ENCODE results near the gene MAP3K3.
A peak's percentile ranks its signal among the peaks of the same experiment; 100 is the strongest.

MAP3K3 gene

DNA sequence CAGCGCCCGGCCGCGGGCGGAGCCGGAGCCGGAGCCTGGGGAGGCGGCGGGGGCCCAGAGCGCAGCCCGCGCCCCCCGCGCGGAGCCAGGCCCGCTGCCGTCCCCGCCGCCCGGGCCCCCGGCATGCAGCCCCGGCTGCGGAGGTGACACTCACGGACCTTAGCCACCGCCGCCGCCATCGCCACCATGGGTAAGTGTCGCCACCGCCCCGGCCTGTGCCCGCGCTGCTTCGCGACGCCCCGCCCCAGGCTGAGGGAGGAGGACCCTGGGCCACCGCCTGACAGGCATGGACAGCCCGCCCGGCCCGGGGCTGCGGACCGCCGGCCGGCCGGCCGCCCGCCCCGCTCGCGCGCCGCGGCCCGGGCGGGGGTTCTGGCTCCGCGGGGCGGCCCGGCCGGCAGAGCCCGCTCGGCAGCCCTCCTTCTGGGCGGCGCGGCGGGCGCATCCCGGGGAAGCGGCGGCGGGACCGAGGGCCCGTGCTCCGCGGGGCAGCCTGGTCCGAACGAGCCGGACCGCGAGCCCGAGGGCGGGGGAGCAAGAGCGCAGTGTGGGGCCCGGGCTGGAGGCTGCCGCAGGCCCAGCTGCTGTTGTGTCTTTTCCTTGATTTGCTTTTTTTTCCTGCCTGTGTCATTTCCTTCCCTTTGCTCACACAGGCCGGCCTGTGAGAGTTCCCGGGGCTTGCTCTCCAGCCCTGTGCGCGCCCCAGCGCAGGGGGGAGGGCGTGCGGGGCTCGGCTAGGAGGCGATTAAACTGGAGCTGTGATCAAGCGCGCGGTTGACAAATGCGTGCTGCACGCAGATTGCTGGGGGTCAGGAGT is 565 bp downstream of the MAP3K3 start:
- DNase-seq: peak; percentile 47 to 48

DNA sequence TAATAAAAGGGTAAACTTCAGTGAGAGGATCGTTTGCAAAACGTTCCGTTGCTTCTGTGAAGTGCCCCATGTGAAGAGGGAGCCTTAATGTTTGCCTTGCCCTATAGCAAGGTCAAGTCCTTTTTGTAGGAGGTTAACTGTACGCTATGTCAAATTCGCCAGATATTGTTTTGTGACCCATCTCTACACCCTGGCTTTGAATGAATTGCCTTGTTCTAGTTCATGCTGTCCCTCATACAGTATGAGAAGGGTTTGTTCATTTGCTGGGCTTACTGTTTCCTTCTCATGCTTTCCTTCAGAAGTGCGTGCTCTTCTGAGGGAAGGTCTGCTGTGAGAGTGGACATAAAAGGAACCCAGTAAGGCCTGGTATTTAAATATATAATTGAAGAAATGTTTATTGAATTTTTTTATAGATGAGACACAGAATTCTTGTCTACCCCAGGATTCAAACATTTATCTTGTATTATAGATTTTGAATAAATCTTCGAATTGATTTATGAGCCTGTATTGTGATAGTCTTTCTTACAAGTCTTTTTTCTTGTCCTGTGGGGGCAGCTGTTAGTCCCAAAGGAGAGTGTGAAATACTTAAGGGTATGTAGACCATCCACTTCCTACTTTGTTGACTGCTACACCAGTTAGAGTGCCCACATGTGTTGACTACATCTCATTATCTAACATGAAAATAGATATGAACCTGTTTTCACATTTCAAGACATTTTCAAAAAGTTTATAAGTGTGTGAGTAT is 1.7 kb downstream of the MAP3K3 start:
- no peak for DNase-seq

GRCh38 chr17:63624531-63624880 is 2.3 kb downstream of the MAP3K3 start:
- no peak for DNase-seq

DNA sequence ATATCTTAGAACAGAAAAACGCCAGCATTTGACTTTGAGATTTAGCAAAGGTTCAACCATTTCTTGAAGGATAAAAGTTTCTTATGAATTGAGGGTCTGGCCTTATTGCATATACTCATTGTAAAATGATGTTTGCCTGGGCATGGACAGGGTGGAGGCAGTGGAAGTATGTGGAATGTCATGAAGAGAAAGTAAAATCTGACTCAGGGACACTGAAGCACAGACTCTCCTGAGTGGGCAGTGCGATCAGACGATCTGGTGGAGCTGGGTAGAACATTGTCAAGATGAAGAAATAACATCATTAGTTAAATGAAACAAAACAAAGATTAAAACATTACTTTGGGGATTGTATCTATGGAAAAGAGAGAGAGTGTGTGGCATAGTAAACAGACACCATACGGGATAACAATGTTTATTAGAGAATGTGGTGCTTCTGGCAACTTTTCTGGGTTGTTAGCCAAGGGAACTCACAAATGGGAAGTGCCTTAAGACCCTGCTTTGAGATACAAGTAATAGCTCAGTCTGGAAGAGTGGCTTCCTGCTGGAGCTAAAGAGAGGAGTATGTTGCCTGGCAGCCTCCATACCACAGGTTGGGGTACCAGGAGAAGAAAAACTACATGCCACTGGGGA is 4.4 kb downstream of the MAP3K3 start:
- DNase-seq: no peak

DNA sequence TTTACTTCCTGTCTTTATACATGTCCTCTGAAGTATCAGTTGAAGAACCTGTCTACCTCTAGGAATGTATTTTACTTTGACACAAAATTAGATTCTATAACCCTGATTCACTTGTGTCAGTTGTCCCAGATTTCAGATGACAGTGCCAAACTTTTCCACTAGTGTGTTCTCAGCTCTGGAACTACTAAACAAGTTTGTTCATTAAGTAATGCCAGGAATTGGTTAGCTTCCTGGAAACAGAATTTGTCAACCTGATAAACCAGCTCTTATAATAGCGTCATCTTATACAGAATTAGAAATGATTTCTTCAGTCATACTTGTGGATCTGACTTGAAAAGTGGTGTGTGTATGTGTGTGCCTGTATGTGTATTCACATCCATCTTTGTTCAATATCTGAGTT is 7.4 kb downstream of the MAP3K3 start:
- no peak for DNase-seq

DNA sequence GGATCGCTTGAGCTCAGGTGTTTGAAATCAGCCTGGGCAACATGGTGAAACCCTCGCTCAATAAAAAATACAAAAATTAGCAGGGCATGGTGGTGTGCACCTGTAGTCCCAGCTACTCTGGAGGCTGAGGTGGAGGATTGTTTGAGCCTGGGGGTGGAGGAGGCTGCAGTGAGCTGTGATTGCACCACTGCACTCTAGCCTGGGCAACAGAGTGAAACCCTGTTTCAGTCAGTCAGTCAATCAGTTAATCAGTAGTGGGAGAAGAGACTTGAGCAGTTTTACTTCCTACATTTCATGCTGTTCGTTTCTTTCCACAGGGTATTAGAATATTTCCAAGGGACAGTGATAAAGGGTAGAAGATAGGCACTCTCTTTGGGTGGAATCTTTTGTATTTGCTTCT is 8.8 kb downstream of the MAP3K3 start:
- DNase-seq: no peak

DNA sequence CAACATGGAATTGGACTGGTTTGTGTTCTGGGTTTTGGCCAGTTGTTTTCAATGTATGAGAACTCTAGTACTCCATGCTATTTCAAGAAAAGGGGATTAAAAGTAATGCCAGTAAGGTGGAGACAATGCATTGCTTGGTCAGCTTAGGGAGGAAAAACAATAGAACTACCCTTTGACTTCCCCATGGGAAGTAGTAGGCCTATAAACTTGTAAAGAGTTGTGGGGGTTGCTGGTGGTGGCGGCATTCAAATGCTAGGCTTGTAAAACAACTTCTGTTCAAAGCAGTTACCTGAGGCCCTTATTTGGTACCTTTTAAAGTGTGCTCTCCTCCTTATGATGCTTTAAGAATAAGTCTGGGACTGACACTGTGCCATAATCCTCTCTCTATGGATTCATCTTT is 9.4 kb downstream of the MAP3K3 start:
- DNase-seq: no peak

DNA sequence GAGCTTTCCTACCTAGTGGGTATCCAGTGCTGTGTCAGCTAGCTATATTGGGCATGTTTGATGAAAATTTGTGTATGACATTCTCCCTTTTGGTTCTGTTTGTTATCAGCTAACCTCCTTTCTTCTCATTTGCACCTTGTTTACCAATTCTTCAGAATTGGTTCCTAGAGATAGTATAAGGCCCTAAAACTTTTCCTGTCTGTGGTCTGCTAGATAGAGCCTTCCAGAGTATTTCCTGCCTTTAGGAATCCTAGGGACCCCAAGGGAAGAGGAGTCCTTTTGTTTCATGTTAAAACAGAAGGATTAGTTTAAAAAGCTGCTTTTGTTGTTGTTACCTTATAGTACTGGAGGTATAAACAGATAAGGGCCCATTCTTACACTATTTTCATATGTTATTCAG is 11.5 kb downstream of the MAP3K3 start:
- DNase-seq: no peak

DNA sequence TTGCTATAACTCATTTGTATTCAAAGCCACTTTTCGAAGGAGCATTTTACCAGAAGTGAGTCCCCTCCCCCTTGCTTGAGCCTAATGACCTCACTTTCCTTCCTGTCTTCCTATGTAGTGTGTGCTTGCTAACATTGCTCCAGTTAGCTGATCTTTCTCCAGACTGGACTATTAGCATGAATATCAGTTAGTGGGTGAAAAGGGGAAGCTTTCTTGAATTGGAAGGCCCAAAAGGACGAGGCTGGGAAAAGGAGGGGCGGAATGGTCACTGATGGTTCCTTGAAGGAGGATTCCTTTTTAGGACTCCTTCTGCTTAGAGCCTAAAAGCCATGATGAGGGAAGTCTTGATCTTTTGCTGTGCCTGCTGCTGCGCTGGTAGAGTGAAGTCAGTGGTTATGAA is 11.9 kb downstream of the MAP3K3 start:
- DNase-seq: no peak

GRCh38 chr17:63634816-63635215 is 12.6 kb downstream of the MAP3K3 start:
- DNase-seq: no peak

- DNase-seq: no peak
Observed at GRCh38 chr17:63635290-63635689, 13.1 kb downstream of the MAP3K3 start.

- no peak for DNase-seq
Observed at GRCh38 chr17:63635787-63636186, 13.6 kb downstream of the MAP3K3 start.

- DNase-seq: no peak
Observed at GRCh38 chr17:63639125-63639524, 16.9 kb downstream of the MAP3K3 start.

DNA sequence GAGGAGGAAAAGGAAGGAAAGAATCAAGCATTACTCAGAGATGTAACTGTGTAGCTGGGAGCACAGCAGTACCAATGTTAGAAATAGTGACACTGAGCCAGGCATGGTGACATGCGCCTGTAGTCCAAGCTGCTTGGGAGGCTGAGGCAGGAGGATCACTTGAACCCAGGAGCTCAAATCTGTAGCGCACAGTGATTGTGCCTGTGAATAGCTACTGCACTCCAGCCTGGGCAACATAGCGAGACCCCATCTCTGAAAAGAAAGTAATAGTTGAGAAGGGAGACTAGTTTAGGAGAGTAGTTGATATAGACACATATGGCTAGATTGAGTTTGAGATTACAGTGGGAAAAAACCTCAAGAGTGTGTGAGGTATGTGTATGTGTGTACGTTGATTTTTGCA is 17.8 kb downstream of the MAP3K3 start:
- DNase-seq: no peak

- no peak for DNase-seq
Observed at GRCh38 chr17:63641692-63642448, 19.7 kb downstream of the MAP3K3 start.

- DNase-seq: no peak
Observed at GRCh38 chr17:63644846-63645245, 22.6 kb downstream of the MAP3K3 start.

DNA sequence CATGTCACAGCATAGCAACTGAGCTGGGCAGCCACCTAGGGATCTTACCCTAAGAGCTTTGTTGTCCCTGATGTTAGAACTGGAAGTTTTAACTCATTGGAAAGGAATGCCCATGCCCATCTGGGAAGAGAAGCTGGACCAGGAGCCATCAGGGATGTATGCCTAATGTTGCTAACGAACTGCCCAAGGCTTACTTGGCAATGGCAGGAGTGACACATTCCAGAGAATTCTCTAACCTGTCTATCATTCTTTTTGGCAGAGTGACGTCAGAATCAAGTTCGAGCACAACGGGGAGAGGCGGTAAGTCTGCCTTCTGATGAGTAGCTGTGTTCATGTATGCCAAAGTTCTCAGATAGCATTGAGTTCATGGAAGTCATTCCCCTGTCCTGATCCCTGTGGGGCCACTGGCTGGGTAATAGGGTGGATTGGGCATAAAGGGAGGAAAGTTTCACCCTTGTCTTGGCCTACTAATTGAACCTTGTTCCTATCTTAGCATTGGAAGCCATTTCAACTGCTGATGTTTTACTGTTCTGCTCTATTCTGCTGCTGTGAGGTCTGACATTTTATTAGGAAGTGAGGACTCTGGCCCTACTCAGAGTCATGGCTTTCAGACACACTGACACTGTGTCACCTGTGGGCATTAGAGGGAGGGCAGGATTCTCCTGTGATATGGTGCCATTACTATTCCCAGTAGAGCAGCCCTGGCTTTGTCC is 23.7 kb downstream of the MAP3K3 start:
- DNase-seq: no peak

DNA sequence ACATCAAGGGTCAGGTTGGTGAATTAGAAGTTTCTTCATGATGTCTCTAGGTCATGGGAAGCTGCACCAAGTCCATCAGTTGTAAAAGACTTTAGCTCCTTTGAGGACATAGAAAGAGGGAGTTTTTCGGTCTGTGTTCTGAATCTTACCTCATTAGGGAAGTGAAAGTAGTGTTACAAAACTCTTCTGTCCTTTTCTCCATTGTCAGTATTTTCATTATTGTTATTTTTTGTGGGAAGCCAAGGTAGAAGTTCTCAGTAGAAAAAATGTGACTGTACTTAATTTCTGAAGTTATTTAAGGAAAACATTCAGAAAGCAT is 24.2 kb downstream of the MAP3K3 start:
- no peak for DNase-seq

GRCh38 chr17:63647065-63647725 is 25.0 kb downstream of the MAP3K3 start:
- DNase-seq: no peak

DNA sequence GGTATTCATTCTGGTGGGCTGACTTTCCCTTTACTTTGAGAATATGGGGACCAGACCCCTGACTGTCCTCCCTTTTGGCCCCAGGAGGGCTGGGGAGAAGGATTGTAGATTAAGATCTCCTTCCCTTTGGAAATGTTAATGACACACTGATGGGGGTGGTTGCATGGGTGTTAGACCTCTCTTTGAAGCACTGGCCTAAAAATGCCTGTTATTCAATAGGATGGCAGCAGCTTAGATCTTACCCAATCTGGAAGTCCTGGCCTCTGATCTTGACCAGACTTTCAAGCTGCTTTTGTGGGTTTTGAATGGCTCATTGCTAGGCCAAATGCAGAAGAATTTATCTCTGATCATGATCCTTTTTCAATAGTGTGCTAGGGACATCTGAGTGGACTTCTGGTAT is 25.7 kb downstream of the MAP3K3 start:
- no peak for DNase-seq

- no peak for DNase-seq
Observed at GRCh38 chr17:63649813-63650212, 27.6 kb downstream of the MAP3K3 start.

GRCh38 chr17:63652106-63652505 is 29.9 kb downstream of the MAP3K3 start:
- no peak for DNase-seq
